H9 (cell line): ENCODE results near the gene RTP3. TPM values are rescaled to one million over a fixed set of nuclear protein-coding genes. Genes with fewer than 3 reads are reported as not detected.

Source experiments
- DNase-seq: peaks from one replicate; pipeline ENCODE4 v3.0.0-alpha.2; 2017
- H2AFZ ChIP-seq: one replicate; pipeline ENCODE4 v1.6.1; 2013; ENCODE audit warnings: mild to moderate bottlenecking, low read length, control low read depth, moderate library complexity
- H2AK5ac ChIP-seq: 2 replicates; pipeline ENCODE4 v1.6.1; 2013; ENCODE audit warnings: low read length, control low read depth, mixed read lengths; ENCODE audit not compliant: insufficient read length
- H2BK120ac ChIP-seq: one replicate; pipeline ENCODE4 v1.6.1; 2013; ENCODE audit warnings: low read depth, mild to moderate bottlenecking, low read length, control low read depth, inconsistent platforms; ENCODE audit not compliant: poor library complexity, severe bottlenecking
- H2BK12ac ChIP-seq: 2 replicates; pipeline ENCODE4 v1.6.1; 2013; ENCODE audit warnings: low read length, control low read depth, mixed read lengths, low read depth; ENCODE audit not compliant: insufficient read length
- H2BK15ac ChIP-seq: 2 replicates; pipeline ENCODE4 v1.6.1; 2013; ENCODE audit warnings: low read depth, low read length, control low read depth
- H2BK20ac ChIP-seq: one replicate; pipeline ENCODE4 v1.6.1; 2013; ENCODE audit warnings: low read depth, mild to moderate bottlenecking, low read length, control low read depth, inconsistent platforms; ENCODE audit not compliant: poor library complexity, severe bottlenecking
- H2BK5ac ChIP-seq: 2 replicates; pipeline ENCODE4 v1.6.1; 2013; ENCODE audit warnings: low read length, control low read depth, mixed read lengths; ENCODE audit not compliant: insufficient read length
- H3K14ac ChIP-seq: 2 replicates; pipeline ENCODE4 v1.6.1; 2013; ENCODE audit warnings: low read length, control low read depth; ENCODE audit not compliant: insufficient read depth
- H3K18ac ChIP-seq: 2 replicates; pipeline ENCODE4 v1.6.1; 2013; ENCODE audit warnings: low read depth, mild to moderate bottlenecking, mixed read lengths, low read length, control low read depth; ENCODE audit not compliant: insufficient read length
- H3K23ac ChIP-seq: 2 replicates; pipeline ENCODE4 v1.6.1; 2013; ENCODE audit warnings: low read length, control low read depth, mixed read lengths, low read depth; ENCODE audit not compliant: insufficient read length
- H3K23me2 ChIP-seq: 2 replicates; pipeline ENCODE4 v1.6.1; 2013; ENCODE audit warnings: low read depth, mild to moderate bottlenecking, mixed read lengths, low read length, control low read depth; ENCODE audit not compliant: insufficient read length, poor library complexity, severe bottlenecking
- H3K27ac ChIP-seq: 2 replicates; pipeline ENCODE4 v1.5.1; 2013; ENCODE audit warnings: low read length, control low read depth, mixed read lengths, low read depth; ENCODE audit not compliant: insufficient read length
- H3K27me3 ChIP-seq: 2 replicates; pipeline ENCODE4 v1.6.1; 2013; ENCODE audit warnings: low read length, control low read depth, inconsistent platforms; ENCODE audit not compliant: insufficient read depth
- H3K4ac ChIP-seq: 2 replicates; pipeline ENCODE4 v1.6.1; 2013; ENCODE audit warnings: low read depth, mild to moderate bottlenecking, control low read depth, inconsistent platforms, low read length, moderate library complexity
- H3K4me1 ChIP-seq: 2 replicates; pipeline ENCODE4 v1.6.1; 2013; ENCODE audit warnings: low read length, control low read depth, inconsistent platforms; ENCODE audit not compliant: insufficient read depth
- H3K4me2 ChIP-seq: 2 replicates; pipeline ENCODE4 v1.6.1; 2013; ENCODE audit warnings: low read length, control low read depth, mixed read lengths; ENCODE audit not compliant: insufficient read length, insufficient read depth
- H3K56ac ChIP-seq: 2 replicates; pipeline ENCODE4 v1.6.1; 2013; ENCODE audit warnings: low read depth, mild to moderate bottlenecking, mixed read lengths, low read length, control low read depth; ENCODE audit not compliant: insufficient read length
- H3K79me1 ChIP-seq: 2 replicates; pipeline ENCODE4 v1.6.1; 2013; ENCODE audit warnings: low read depth, mild to moderate bottlenecking, moderate library complexity, low read length, control low read depth, inconsistent platforms; ENCODE audit not compliant: insufficient read depth, poor library complexity, severe bottlenecking
- H3K79me2 ChIP-seq: 2 replicates; pipeline ENCODE4 v1.6.1; 2013; ENCODE audit warnings: low read length, control low read depth, inconsistent platforms; ENCODE audit not compliant: insufficient read depth
- H3K9ac ChIP-seq: 2 replicates; pipeline ENCODE4 v1.6.1; 2013; ENCODE audit warnings: low read length, control low read depth, mixed read lengths; ENCODE audit not compliant: insufficient read length; ENCODE audit errors: extremely low read depth
- H3K9me3 ChIP-seq: one replicate; pipeline ENCODE4 v1.6.1; 2013; ENCODE audit warnings: low read depth, low read length, inconsistent platforms; ENCODE audit not compliant: control insufficient read depth
- H3T11ph ChIP-seq: one replicate; pipeline ENCODE4 v1.6.1; 2013; ENCODE audit warnings: mild to moderate bottlenecking, low read length, control low read depth, inconsistent platforms
- H4K20me1 ChIP-seq: one replicate; pipeline ENCODE4 v1.6.1; 2013; ENCODE audit not compliant: control insufficient read depth, insufficient read length, insufficient read depth
- H4K5ac ChIP-seq: 2 replicates; pipeline ENCODE4 v1.6.1; 2013; ENCODE audit warnings: low read depth, mild to moderate bottlenecking, mixed read lengths, low read length, control low read depth; ENCODE audit not compliant: insufficient read length
- H4K8ac ChIP-seq: replicated peaks from 2 replicates; pipeline ENCODE4 v1.6.1; 2013; ENCODE audit warnings: low read length, control low read depth, mixed read lengths, low read depth; ENCODE audit not compliant: insufficient read length
- H4K91ac ChIP-seq: 2 replicates; pipeline ENCODE4 v1.6.1; 2013; ENCODE audit warnings: low read depth, mild to moderate bottlenecking, moderate library complexity, mixed read lengths, low read length, control low read depth; ENCODE audit not compliant: insufficient read length
- H3K27ac Mint-ChIP-seq, 3 experiments: 2 replicates in 2 of 3; 3 replicates in 1 of 3; pipeline ENCODE4 v1.8.0; 2020 to 2021; ENCODE audit warnings: mixed read lengths in 3 of 3, mild to moderate bottlenecking in 1 of 3, moderate library complexity in 1 of 3
- H3K27me3 Mint-ChIP-seq: 2 replicates; pipeline ENCODE4 v1.8.0; 2021; ENCODE audit warnings: low read depth, mild to moderate bottlenecking, moderate library complexity, mixed read lengths
- H3K36me3 Mint-ChIP-seq, 3 experiments: 2 replicates in 2 of 3; 3 replicates in 1 of 3; pipeline ENCODE4 v1.8.0; 2020 to 2021; ENCODE audit warnings: low read depth in 3 of 3, mixed read lengths in 3 of 3; ENCODE audit not compliant: insufficient read depth in 1 of 3
- H3K4me1 Mint-ChIP-seq, 2 experiments: 2 replicates each; pipeline ENCODE4 v1.8.0; 2020; ENCODE audit warnings: mixed read lengths in 2 of 2
- H3K4me3 Mint-ChIP-seq, 2 experiments: 2 replicates in 1 of 2; 3 replicates in 1 of 2; pipeline ENCODE4 v1.8.0; 2020 to 2021; ENCODE audit warnings: mild to moderate bottlenecking in 2 of 2, mixed read lengths in 2 of 2, moderate library complexity in 1 of 2
- H3K9me3 Mint-ChIP-seq, 2 experiments: 2 replicates in 1 of 2; 3 replicates in 1 of 2; pipeline ENCODE4 v1.8.0; 2020; ENCODE audit warnings: mild to moderate bottlenecking in 2 of 2, mixed read lengths in 2 of 2, moderate library complexity in 1 of 2
- CTCF ChIP-seq: fragments of 200-600 bp; sonication (generic); conservative IDR thresholded peaks from 3 replicates; pipeline ENCODE4 v1.8.0; 2021; ENCODE audit warnings: antibody characterized with exemption, mild to moderate bottlenecking
- WGBS: extraction: QIAGEN DNeasy Blood & Tissue Kit; methylation state at CpG from one replicate; pipeline ENCODE4 v1.1.7; 2013; ENCODE audit warnings: missing lambda C conversion rate, low lambda C conversion rate, mixed read lengths; ENCODE audit not compliant: insufficient read length; ENCODE audit errors: extremely low coverage; 5-methylcytosine and 5-hydroxymethylcytosine counted together
- total RNA-seq: library from RNA; stranded (reverse); gene quantifications from 2 replicates; pipeline ENCODE4 v1.2.1, GENCODE V29; 2021

Gene RTP3
- total RNA-seq, 1 experiment from 2014 or later = not detected

- H2BK20ac ChIP-seq = no peak overlapping the region
- H4K91ac ChIP-seq = no peak overlapping the region
- H2AK5ac ChIP-seq = no peak overlapping the region
- no peak overlapping the region for H4K8ac ChIP-seq
- Mint-ChIP-seq H3K27me3 (peaks cover 8% of the 10 kb centered on the region; the same call in 1 of the 2 replicates), H3K4me1 (peaks cover 22 to 23% of the 10 kb centered on the region in 2 experiments), H3K36me3 (peaks cover 8 to 14% (median 8%) of the 10 kb centered on the region in 3 experiments), H3K4me3 (no peak overlapping the region; a peak in 1 of 5 replicates), H3K27ac (no peak overlapping the region), H3K9me3 (peaks cover 13% of the 10 kb centered on the region in 2 experiments)
- H2BK15ac ChIP-seq = no peak overlapping the region
- H3K56ac ChIP-seq = no peak overlapping the region
- no peaks in the 10 kb centered on the region; the same call in 1 of the 2 replicates for H3K27me3 ChIP-seq
- no peak overlapping the region for H3K27ac ChIP-seq
- H4K20me1 ChIP-seq = no peaks in the 10 kb centered on the region
- H2BK12ac ChIP-seq = no peak overlapping the region
- no peaks in the 10 kb centered on the region for H3K4me1 ChIP-seq
- no CpG with 5 or more reads among the region's 4 CpGs for WGBS
- no peak overlapping the region for H3K18ac ChIP-seq
- no peak overlapping the region for H2AFZ ChIP-seq
- no peak overlapping the region for H3K4ac ChIP-seq
- H3K9ac ChIP-seq = no peak overlapping the region
- H2BK120ac ChIP-seq = no peak overlapping the region
- H2BK5ac ChIP-seq = no peak overlapping the region
- no peaks in the 10 kb centered on the region for H3K9me3 ChIP-seq
- no peak overlapping the region for H3T11ph ChIP-seq
- no peaks in the 10 kb centered on the region for H3K23me2 ChIP-seq
- H3K23ac ChIP-seq = no peak overlapping the region
- H4K5ac ChIP-seq = no peak overlapping the region
- no peak overlapping the region for H3K14ac ChIP-seq
- peak; percentile 8 for DNase-seq
- TF ChIP-seq CTCF = no peak
- H3K79me1 ChIP-seq = no peaks in the 10 kb centered on the region
- H3K79me2 ChIP-seq = no peaks in the 10 kb centered on the region
- H3K4me2 ChIP-seq = no peak overlapping the region
Measured at GRCh38 chr3:46489381-46489780, 8.4 kb upstream of the RTP3 start.
